ENCODE results near the gene SLC35D2. TPM values are rescaled to one million over a fixed set of nuclear protein-coding genes. Genes with fewer than 3 reads are reported as not detected.

The SLC35D2 gene
- total RNA-seq, 1 experiment from 2014 or later: 14.6 TPM

GRCh38 chr9:96399325-96399633, 15.8 kb upstream of the SLC35D2 start:
- peaks cover 6% of the 10 kb centered on the region for H3K9me3 Mint-ChIP-seq
- TF ChIP-seq SOX15 (CRISPR knock-in tag; IDR thresholded peaks at IDR 0.05) (no peak), ATF3 (CRISPR knock-in tag; conservative IDR thresholded peaks at IDR 0.05) (no peak), IRF1 (CRISPR knock-in tag; IDR thresholded peaks at IDR 0.05) (no peak), OVOL2 (CRISPR knock-in tag; IDR thresholded peaks at IDR 0.05; ENCODE audit: borderline replicate concordance) (no peak), NR3C1 (CRISPR knock-in tag; conservative IDR thresholded peaks at IDR 0.05; ENCODE audit: low read depth) (no peak), ZNF263 (CRISPR knock-in tag; IDR thresholded peaks at IDR 0.05; ENCODE audit: low read depth) (no peak), ZNF317 (CRISPR knock-in tag; IDR thresholded peaks at IDR 0.05; ENCODE audit: borderline replicate concordance, low read depth) (no peak), TEAD1 (CRISPR knock-in tag; IDR thresholded peaks at IDR 0.05) (no peak), NFATC4 (CRISPR knock-in tag; IDR thresholded peaks at IDR 0.05) (no peak), ZNF532 (CRISPR knock-in tag; IDR thresholded peaks at IDR 0.05; ENCODE audit: borderline replicate concordance) (no peak), USF1 (CRISPR knock-in tag; IDR thresholded peaks at IDR 0.05) (no peak), ERG (CRISPR knock-in tag; IDR thresholded peaks at IDR 0.05) (no peak), FOXP4 (CRISPR knock-in tag; IDR thresholded peaks at IDR 0.05) (no peak), AFF4 (CRISPR knock-in tag; IDR thresholded peaks at IDR 0.05; ENCODE audit: borderline replicate concordance) (no peak), ESRRA (CRISPR knock-in tag; IDR thresholded peaks at IDR 0.05; ENCODE audit: borderline replicate concordance) (no peak), MXD4 (CRISPR knock-in tag; IDR thresholded peaks at IDR 0.05; ENCODE audit: borderline replicate concordance) (no peak), CREM (CRISPR knock-in tag; IDR thresholded peaks at IDR 0.05) (no peak), ETV6 (CRISPR knock-in tag; IDR thresholded peaks at IDR 0.05) (no peak), ZMAT4 (CRISPR knock-in tag; IDR thresholded peaks at IDR 0.05) (no peak)
- peak overlapping the region; percentile 93 for H3K27ac Mint-ChIP-seq
- H3K36me3 Mint-ChIP-seq: peaks cover 18% of the 10 kb centered on the region
- ATAC-seq (no peak), DNase-seq (ENCODE audit: low spot score) (no peak)
- peaks cover 34% of the 10 kb centered on the region for H3K4me1 Mint-ChIP-seq
- no peaks in the 10 kb centered on the region for H3K27me3 Mint-ChIP-seq (ENCODE audit: low read depth)
- CTCF ChIA-PET: interaction anchor here (1.4 kb wide), 1 partner anchor 167 kb away, joined by 4 read pairs; no protein-coding TSS in a partner anchor
- no peak overlapping the region for H3K4me3 Mint-ChIP-seq
- POLR2A ChIA-PET: interaction anchor here (0.6 kb wide), 1 partner anchor 43 kb away, joined by 3 read pairs; no protein-coding TSS in a partner anchor
